Fibroblast of peridontal ligament (primary cell): ENCODE data around the gene MCTP2.

Experiments
- DNase-seq: peaks from one replicate; pipeline ENCODE4 v3.0.0-alpha.2; 2010; ENCODE audit errors: extremely low read depth

MCTP2 gene

DNA sequence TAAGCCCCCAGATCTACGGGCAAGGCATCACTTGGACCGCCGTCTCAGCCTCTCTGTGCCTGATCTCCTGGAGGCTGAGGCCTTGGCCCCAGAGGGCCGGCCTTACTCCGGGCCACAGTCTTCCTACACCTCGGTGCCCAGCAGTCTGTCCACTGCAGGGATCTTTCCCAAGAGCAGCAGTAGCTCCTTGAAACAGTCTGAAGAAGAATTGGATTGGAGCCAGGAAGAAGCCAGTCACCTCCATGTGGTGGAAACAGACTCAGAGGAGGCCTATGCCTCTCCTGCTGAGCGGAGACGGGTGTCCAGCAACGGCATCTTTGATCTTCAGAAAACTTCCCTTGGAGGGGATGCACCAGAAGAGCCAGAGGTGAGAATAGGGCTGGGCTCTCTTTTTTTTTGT lies 67.0 kb downstream of the MCTP2 start:
- no peak for DNase-seq

DNA sequence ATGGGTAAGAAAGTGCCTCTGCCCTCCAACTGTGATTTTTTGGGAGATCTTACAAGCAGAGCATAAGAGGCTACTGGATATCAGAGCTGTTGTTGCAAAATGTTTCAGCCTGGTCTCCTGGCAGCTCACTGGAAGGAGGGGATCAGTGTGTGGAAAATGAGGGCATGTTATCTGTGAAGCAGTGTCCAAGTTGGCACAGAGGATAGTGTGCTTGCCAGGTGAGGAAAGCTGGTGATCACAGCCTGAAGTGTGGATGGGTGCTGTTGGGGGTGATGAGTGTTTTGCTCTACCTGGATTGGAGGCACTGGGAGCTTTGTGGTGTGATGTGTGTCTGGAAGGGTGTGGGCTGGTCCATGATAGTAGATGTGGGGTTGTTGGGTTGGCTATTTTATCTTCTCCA lies 69.3 kb downstream of the MCTP2 start:
- DNase-seq: no peak

DNA sequence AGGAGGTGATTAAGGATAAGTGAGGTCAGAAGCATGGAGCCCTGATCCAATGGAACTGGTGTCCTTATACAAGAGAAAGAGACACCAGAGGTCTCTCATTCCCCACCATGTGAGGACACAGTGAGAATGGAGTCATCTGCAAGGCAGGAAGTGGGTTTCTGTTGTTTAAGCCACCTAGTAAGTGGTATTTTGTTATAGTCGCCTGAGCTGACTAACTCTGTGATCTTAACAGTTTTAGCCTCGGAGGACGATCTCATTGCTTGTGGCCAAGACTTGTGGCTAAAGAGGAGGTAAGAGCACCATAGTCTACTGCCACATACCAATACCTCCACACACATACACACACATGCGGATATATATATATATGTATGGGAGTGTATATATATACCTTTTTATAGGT lies 73.8 kb downstream of the MCTP2 start:
- DNase-seq: no peak

DNA sequence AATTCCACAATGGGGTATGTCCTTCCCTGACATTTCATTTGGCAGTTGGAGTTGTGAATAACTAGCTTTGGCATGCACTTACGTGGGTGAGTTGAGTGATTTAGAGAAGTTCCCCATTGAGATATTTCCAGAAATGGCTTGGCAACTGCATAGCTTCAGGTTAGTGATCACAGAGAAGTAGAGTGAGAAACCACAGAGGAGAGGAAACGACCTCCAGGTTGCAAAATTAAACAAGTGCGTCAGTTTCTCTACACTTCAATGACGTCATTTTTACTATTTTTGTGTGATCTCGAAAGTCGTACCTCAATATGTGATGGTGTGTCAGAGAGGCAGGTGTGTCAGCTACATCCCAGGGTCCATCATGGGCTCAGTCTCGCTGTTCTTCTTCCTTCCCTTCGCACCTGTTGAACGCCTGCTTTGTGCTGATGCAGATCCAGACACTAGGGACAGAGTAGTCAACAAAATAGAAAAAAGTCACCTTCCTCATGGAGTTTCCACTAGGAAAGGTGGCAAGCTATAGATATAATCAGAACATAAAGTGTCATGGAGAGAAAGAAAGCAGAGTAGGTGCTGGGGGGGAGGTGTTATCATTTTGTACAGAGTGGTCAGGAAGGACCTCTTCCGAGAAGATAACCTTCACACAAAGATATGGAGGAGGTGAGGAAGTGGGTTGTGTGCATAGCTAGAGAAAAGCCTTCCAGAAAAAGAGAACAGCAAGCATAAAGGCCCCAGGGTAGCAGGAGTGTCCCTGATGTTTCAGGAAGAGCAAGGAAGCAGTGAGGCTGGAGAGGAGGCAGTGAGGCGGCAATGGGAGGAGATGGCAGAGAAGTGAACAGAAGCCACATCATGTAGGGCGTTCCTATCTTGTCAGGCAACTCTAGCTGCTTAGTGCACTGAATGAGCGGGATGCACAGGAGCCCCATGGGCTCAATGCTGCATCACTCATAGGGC lies 75.6 kb downstream of the MCTP2 start:
- DNase-seq: peak; percentile 58

DNA sequence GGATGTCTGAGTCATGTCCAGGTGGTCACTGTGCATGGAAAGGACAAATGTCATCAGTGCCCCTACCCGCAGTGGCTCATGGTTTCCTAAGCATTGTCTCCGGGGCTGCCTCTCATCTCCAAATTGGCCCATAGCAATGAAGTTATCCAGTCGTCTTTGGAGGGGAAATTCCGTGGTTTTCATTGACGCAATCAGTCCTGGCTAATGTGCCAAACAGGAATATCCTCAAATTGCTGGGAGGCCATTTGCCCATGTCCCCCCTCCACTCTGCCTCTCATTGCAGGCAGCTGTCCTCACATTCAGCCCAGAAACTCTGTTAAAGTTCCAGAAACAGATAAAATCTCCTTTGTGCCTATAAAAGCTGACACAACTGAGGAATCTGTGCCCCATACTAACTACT lies 81.6 kb downstream of the MCTP2 start:
- DNase-seq: peak; percentile 73

DNA sequence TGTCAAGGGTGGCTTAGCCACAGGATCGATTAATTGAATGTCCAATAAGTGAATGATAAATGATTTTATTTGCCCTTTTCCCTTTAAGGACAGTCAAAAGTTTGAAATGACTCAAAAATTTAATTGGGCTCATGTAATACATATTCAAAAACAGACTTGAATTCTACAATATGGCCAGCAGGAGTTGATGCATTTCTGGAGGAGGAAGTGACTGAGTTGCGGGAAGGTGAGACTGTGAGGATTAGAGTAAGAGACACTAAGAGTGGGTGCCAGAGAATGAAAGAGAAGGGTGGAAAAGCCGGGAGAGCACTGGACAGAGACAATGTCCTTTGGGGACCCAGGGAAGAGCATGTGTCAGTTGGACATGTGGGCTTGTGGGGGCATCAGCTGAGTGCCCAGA lies 83.3 kb downstream of the MCTP2 start:
- DNase-seq: no peak

DNA sequence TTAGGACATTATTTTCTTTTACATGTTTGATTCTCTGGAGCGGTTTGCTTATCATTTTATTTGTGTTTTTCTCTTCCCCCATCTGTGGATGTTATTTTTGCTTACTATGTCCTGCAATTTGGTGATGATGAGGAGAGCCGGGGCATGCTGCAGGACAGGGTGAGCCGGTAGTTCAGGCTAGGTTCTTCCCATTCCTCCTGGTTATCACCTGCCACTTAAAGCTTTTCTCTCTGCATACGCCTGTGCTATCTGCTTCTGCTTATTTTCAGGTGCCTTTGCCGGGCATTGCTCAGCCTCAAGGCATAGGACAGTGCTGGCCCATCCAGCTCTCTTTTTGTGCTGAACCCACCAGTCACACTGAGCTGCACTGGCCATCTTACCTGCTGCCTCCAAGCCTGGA lies 85.8 kb downstream of the MCTP2 start:
- DNase-seq: no peak

DNA sequence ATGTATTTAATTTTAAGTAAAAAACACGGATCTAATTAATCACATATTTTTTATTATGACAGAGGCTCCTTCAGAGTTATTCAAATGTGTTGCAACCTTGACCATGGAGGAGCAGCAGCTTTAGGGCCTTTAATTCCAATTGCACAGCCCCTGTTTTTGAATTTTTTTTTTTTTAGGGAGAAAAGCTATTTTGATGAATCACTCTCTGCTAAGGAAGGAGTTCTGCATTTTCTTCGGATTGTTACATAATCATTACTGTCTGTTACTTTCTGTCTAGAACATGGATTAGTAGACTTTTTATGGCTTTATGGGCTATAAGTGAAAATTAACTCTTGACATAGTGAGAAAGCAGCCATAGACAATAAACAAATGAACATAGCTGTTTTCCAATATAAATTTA lies 90.8 kb downstream of the MCTP2 start:
- peak; percentile 69 for DNase-seq

DNA sequence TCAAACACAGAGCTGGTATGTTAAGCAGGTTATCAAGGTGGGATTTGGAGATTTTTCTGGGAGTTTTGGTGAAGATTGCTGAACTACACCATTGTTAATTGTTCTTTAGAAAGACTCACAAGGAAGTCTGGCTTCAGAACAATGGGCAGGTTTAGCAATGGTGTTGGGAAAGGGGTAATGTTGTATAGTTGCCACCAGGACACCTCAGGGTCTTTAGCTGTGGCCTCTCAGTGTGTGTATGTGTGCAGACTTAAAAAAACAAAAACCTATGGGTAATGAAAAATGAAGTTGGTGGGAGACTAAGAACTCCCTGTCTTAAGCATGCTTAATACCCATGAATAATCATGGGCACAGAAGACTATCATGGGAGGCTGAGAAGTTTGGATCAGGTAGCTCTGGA lies 91.7 kb downstream of the MCTP2 start:
- no peak for DNase-seq

DNA sequence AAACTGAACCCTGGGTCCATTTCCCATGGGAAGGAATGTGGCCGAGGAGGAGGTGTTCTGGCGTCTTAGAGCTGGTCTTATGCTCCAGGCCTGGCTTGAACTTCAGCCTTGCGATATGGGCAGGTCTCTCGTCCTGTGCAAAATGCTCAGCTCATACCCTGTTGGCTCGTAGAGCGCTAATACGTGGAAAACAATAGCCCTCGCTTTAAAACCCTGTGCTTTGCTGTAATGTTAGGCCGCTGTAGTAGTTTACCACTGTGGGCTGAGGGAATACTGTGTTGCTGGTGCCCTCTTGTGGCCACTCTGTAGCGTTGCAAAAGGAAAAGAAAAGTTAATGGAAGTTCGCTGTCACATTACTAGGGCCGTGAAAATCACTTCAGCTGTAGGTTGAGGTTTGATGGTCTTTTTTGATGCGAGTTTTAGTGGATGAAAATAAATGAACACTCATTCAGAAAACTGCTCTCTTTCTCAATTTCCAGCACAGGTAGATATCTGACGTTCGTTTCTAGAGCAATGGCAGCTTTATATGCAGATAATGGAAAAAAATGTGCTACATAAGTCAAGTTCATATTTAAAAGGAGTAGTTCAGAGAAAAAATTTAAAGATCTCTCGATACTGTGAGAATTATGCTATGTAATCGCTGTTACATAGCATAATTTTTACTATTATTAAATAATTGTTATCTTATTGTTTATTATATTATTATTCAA lies 92.9 kb downstream of the MCTP2 start:
- DNase-seq: peak; percentile 78

DNA sequence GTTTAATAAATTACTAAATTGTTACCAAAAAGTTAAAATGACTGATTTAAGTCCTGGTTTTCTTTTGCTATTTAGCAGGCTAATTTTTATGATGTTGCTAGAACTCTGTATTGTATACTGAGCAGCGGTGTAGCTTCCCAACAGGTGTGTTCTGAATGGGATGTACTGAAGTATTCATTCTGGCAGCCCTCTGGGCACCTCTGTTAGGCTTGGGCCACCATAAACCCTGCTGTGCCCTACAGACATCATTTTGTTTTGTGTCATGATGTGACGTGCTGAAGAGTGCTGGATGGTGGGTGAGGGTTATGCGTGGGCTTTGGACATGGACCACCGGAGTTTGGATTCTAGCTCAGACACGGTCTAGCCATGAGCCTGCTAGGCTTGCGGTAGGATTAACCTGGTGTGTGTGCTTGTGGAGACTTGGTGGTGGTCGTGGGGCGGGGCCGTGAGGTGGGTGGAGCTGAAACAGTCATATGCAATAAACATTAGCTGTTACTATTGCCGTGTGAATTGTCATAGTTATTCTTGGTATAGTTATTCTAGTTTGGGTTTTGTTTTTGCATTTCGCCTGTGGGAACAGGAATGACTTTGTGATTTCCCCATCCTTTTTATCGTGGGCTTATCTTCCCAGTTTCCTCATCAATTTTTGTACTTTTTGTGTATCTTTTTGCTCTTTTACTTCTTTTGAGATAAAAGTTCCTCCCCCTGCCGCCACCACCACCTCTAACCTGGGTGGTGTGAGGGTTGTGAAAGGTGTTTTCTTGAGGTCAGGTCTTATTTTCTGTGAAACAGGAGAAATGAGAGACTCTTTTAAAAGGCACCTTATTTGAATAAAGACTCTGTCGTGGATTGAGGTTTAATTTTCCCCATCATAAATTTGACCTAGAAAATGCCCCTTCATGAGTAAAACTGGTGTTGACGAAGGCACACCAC lies 93.7 kb downstream of the MCTP2 start:
- DNase-seq: no peak

DNA sequence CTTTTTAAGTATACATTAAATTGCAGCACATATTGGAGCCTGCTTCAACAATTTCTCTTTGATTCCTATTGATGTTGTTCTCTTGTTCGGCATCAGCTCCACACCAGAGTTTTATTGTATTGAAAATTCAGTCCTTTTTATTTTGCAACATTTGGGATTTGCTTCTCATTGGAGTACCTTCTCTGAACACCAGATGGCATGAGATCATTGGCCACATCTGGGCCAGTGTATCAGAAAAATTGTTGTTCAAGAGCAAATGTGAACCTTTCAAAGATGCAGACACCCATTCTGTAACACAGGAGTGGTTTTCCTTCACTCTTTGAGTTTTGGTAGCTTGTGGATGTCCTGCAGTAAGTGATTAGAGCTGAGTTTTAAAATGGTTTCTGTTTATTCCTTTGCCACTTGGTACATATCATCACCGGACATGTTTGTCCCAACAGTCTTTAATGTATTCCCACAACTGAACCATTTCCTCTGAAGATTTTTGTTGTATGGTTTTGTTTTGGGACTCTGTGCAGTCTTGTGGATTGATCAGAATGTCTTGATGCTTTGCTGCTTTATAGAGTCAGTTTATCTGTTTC lies 96.1 kb downstream of the MCTP2 start:
- DNase-seq: peak; percentile 63

DNA sequence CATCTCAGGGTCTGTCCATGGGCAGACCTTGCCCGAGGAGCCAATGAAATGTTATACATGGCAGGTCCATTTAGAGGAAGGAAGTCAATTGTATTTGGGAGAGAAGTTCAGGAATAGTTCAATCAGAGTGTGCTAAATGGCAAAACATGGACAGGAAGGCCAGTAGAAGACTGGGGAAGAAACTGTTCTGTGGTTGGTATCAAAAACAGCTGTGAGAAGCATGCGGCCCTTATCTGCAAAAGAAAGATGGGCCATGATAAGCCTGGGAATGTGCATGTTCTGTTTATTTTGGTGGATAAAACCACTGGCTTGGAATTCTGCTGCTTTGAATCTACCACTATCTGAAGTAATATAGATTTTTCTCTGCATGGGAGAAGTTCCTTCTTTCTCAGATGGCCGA lies 100.4 kb downstream of the MCTP2 start:
- DNase-seq: no peak

DNA sequence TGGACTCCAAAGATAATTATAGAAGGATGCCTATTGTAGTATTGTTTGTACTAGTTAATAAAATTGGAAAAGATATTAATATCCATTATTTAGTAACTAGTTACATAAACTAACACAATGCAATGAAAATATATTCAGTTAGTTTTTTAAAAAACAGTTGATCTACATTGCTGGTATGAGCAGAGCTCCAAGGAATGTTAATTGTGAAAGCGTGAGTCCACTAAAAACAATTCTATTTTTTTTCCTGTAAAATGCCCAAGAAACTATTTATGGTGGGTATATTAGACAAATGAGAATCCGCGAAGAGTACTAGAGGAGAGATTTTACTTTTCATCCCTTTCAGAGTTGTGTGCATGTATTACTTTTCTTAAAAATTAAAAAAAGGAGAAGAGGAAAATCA lies 104.3 kb downstream of the MCTP2 start:
- peak; percentile 24 for DNase-seq

DNA sequence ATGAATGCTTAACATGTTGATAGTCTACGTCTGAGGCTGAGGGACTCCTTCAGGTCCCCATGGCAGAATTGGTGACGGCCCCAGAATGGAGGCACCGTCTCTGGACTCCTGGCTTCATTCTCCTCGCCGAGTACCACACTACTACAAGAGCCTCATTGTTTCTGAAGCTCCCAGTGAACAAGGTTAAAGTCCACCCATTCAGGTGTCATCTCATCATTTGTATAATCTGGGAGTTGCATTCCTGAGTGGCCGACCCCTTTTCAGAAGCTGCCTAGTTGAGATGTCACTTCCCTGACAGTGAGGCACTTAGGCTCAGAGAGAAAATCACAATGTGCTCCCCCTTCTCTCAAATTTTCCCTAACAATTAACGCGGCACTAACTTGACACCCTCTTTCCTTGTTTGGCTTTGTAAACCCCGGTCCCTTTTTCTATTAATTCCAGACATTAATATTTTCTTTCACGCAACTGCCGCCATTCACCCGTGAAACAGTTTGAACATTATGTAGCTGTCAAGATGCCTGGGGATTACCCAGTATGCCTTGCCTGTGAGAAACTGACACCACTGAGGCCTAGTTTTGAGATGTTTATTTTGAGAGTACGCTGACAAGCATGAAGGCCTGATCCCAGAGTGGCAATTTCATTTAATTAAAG lies 105.6 kb downstream of the MCTP2 start:
- no peak for DNase-seq

DNA sequence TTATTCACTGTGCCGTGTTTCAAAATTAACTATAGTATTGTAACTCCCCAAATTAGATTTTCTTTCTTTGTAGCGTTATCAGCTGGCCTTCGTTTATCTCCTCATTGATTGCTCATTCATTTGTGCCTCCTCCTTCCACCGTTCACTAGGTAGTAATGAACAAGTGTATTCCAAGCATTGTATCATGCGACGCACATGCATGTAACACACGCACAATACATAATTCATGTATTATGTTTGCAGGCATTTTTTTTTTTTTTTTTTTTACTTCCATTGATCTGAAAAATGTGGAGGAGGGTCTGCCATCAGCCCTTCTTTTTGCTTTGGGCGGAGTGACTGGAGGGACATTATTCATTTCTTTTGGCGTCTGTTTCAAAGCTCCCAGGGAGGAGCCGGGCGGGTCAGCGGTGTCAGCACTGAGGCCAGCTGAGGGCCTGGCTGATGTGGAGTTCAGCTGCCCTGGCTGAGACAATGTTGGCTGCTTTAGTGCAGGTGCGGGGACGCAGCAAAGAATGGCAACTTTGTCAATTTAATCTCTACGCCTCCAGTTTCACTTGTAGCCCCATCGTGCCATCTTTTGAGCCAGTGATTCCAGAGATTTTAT lies 107.0 kb downstream of the MCTP2 start:
- no peak for DNase-seq

DNA sequence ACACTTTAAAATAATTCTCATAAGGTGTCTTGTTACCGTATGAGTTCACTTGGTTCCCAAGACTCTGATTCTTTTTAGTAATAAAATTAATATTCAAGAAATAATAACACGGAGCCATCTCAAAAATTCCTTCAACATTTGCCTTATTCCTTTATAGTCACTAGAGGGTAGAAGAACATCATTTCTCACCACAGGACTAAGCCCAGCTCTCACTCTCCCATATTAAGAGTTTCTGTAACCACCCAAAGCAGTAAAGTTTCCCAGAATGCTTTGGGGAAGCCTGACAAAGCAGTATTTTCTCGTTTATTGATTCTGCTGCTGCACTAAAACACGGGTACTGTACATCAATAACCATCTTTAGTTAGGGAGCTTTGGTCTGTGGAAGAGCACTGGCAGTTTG lies 114.9 kb downstream of the MCTP2 start:
- peak; percentile 34 for DNase-seq

DNA sequence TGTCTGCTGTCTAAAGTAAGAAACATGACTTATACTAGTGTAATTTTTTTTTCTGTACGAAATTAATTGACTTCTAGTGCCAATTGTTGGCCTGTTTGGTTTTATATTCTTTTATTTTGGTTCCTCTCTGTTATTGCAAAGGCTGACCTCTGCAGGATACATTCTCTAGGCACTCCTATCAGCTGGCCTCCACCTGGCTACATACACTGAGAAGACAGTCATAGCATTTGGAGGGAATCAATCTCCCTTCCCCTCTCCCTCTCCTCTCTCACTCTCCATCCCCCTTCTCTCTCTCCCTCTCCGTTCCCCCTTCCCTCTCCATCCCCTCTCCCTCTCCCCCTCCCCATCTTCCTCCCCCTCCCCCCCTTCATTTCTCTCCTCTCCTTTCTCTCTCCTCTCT lies 116.7 kb downstream of the MCTP2 start:
- DNase-seq: no peak

DNA sequence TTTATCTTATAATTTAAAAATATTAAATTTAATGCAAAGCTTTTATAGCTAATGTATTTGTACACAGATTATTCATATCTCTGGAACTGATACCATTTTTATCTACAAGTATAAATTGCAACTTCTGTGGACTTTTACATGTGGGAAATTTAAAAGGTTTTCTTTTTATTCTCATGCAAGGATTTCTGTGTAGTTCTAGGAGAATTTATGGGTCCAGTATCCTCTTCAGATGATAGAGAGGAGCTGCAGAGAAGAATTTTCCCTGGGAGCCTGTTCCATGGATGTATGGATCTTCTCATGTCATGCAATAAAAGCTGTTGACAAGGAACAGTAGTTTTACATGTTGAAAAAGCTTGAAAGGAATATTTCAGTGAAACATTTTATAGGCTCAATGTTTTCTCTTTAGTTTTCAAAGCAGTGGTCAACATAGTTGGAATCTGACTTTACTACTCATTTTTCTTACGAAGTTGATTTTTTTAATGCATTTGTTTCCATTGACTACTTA lies 119.7 kb downstream of the MCTP2 start:
- DNase-seq: no peak

DNA sequence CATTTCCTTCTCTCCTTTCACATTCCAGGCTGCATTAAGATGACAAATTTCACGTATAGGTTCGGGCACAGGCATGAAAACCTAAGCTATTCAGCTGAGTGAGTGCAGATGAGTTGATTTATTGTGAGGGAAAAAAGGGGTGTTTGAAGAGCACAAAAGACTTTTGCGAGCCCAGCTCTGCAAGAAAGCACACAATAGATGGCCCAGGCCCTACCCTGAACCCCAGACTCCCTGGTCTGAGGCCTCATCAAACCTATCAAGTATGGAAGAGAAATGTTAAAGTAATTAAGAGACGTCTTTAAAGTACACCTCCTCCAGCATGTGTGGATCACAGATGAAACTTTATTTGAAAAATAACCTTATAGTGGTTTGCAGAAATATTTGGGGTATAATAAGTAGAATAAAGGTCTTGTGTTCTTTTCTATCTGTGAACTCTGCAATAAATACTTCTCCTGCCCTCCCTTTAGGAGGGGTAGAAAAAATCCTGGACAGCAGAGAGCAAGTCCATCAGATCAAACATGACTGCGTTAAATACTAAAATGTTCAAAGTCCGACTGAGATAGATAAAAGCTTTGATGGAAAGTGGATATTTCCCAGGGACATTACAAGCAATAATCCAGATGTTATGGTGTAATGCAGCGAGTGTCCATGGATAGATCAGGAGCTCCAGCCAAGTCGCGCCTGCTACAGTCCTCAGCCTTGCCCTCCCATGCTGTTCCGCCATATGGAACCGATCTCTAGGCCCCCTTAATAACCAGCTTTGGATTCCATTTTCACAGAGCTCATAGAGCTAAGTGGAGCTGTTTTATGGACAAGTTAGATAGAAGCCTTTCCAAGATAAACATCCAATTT lies 121.5 kb downstream of the MCTP2 start:
- DNase-seq: no peak
